Stimulated activated naive CD4-positive, alpha-beta T cell treated with Interleukin-2 at 50 U/mL for 16 hours (primary cell): ENCODE measurements around the gene SNRPB2.

Experiments used
- DNase-seq: peaks from one replicate; lab custom pipeline; 2025; lab: John Stamatoyannopoulos, UW

SNRPB2 gene

DNA sequence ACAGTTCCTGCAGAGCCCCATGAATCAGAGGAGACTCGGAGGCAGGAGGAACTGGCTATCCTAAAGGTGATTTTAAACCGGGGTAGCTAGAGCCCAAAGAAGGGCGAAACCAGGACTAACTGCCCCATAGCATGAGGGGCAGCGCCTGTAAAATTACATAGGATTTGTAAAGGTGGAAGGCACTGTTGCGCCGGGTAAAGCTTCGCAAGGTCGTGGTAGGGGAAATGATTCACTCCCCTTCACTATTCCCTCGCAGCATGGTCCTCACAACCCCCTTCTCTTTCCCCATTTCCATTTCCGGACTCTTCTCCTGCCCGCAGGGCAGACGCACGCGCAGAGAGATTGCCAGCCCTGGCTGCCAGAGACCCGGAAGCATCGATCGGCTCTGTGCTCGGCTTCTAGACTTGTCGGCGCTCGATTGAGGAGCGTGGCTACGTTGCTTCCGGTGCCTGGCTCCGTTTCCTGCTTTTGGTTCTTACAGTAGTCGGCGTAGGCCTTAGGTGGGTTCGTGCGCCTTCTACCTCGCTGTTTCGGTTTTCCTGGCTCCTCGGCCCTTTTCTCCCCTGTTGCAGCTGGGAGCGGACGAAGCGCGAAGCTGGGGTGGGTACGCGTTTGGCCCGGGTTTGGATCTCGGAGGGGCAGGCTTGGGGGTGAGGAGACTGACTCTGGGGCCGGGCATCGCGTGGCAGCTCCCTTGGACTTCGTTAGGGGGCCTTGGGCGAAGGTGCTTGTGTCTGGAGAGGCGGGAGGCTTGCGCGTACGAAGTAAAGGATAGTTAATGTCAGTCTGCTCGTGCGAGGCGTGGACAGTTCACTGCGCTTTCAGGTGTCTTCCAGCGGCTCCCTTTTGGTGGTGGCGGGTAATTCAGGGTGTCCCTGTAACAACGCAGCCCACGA is at the start of gene SNRPB2:
TSS of gene SNRPB2 (plus strand) at position 462 of the 896 bp plus-strand sequence. CDS start 1,677 bp downstream, outside the sequence.
- peak; percentile 92 for DNase-seq

DNA sequence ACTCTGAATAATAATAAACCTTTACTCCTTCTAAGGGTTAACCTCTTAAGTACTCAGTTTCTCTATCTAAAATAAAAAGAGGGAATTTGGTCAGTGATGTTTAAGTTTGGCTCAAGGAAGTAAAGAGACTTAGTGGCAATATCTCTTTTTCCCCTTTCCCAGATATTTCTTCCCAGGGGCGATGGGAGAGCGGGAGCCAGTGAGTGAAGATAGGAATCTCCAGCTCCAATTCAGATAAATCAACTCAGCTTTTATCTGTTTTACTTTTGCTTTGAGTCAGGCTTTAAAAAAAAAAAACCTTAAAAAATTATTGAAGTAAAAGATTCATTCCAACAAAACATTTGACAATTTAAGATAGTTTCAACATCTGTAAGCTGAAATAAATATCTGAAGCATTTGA is 45.4 kb upstream of the SNRPB2 start:
- no peak for DNase-seq

DNA sequence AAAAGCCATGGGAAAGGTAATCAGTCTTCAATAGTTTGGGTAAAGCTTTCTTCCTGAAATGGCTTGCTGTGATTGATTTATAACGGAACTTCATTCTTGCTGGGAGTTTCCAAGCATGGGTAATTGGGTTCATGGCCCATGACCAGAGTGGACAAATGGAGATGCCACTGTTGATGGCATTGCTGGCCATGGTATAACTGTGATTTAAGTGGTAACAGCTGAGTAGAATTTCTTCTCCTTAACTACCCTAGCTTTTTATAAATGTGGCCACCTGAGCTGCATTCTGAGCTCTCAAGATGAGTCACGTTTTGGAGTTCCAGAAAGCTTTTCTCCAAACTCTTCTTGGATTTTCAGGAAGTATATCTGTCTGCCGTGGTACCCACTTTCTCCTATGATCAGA is 39.9 kb upstream of the SNRPB2 start:
- no peak for DNase-seq

GRCh38 chr20:16691381-16691780 is 38.4 kb upstream of the SNRPB2 start:
- DNase-seq = no peak

DNA sequence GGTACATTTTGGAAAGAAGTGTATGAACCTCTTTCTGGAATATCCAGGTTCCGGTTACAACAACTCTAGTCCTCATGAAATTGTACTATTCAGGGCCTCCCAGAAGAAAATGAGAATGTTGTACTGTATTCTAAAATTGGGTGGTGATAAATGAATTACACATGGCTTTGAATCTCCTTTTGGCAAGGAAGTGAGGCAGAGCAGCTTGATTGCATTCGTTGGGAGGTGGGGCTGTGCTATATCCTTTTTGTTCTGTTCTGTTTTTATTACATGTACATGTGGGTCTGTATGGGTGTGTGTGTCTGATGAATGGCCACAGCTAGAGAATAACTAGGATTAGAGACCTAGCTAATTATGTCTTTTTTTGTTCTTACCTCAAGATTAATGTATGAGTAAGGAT is 37.8 kb upstream of the SNRPB2 start:
- DNase-seq = no peak

DNA sequence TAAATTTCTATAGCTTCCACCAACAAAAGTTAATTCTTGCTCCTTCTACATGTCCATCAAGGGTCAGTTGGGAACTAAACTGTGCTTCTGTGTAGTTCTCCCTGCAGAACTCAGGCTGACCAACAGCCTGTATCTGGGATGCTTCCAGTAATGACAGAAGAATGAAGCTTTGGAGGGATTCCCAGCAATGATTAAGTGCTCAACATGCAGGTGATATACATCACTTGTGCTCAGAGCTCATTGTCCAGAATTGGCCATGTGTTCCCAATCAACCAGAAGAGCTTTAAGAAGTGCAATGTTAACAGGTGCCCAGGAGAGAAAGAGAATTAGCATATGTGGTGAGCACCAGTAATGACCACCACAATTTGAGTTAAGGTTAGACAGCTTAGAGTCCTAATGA is 37.4 kb upstream of the SNRPB2 start:
- no peak for DNase-seq

DNA sequence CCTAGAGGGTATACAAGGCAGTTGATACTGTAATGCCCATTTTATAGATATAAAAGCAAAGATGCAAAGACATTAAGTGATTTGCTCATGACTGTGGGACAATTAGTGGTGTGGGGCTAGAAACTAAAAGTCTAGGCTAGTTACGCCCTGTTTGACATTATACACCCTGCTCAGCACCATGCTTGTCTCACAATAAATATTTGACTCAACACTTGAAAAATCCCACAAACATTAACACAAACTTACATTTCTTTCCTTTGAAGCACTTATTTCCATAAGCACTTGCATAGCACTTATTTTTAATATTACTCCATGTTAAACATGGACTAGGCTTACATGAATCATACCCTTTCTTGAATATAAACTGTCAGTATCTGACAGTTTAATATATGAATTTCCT is 36.5 kb upstream of the SNRPB2 start:
- DNase-seq = no peak

DNA sequence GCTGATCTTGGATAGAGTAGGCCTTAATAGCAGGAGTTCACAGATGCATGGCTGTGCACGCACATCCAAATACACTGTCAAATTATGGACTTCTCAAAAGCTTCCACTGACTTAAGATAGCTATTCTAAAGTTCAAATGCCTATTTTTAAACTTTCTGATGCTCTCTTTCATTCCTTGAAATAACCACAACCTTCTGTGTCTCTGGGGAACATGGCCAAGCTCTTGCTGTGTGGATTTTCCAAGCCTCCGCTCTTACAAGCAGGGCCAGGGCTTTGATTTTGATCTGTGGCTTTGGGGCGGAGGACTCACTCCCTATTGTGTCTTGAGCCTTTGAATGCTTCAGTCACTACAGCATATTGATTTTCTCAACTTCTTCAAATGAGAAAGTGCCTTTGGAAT is 35.7 kb upstream of the SNRPB2 start:
- no peak for DNase-seq

GRCh38 chr20:16695628-16696027 is 34.2 kb upstream of the SNRPB2 start:
- no peak for DNase-seq

- DNase-seq = no peak
These were observed 30.5 kb upstream of the SNRPB2 start for GRCh38 chr20:16699293-16699692.

GRCh38 chr20:16701296-16701695 is 28.5 kb upstream of the SNRPB2 start:
- DNase-seq = no peak

GRCh38 chr20:16703570-16703969 is 26.3 kb upstream of the SNRPB2 start:
- DNase-seq = no peak

- no peak for DNase-seq
These were observed 22.2 kb upstream of the SNRPB2 start for GRCh38 chr20:16707674-16708073.

GRCh38 chr20:16708602-16709001 is 21.2 kb upstream of the SNRPB2 start:
- no peak for DNase-seq

GRCh38 chr20:16709017-16709416 is 20.8 kb upstream of the SNRPB2 start:
- no peak for DNase-seq

DNA sequence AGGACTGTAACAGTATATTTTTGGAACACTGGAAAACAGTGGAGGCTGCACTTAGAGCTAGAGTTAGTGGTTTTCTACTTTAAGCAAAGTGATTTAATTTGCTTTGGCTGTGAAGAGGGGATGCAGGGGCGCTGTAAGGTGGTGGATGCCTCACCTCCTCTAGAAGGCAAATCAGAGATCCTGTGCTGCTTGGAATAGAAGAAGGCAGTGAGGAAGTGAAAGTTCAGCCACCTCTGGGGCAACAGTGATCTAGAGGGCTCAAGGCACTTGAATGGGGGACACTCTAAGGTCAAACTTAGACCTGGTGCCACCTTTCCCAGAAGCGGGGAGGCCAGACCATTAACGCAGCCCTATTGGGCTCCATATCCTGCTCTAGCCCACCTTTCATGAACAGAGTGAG is 19.0 kb upstream of the SNRPB2 start:
- no peak for DNase-seq

GRCh38 chr20:16711661-16712258 is 18.1 kb upstream of the SNRPB2 start:
- DNase-seq = no peak

- no peak for DNase-seq
These were observed 17.3 kb upstream of the SNRPB2 start for GRCh38 chr20:16712511-16712947.

- no peak for DNase-seq
These were observed 16.8 kb upstream of the SNRPB2 start for GRCh38 chr20:16713066-16713465.

DNA sequence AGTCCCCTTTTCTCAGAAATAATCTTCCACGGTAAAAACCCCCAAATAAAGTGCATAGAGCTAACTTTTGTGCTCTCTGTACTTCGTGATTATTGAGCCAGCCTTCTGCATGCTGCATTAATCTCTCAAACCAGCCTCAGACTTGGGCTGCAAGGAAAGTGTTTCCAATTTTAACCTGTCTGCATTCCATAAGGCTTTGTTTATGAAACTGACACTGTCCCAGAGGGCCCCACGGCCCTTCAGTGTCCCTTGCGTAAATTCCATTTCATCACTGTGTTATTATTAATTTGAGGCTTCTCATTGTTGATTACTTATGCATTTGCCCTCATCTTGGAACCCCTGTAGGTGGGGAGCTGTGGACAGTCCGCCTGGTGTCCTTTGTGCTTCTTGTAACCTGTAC is 15.6 kb upstream of the SNRPB2 start:
- DNase-seq = no peak

DNA sequence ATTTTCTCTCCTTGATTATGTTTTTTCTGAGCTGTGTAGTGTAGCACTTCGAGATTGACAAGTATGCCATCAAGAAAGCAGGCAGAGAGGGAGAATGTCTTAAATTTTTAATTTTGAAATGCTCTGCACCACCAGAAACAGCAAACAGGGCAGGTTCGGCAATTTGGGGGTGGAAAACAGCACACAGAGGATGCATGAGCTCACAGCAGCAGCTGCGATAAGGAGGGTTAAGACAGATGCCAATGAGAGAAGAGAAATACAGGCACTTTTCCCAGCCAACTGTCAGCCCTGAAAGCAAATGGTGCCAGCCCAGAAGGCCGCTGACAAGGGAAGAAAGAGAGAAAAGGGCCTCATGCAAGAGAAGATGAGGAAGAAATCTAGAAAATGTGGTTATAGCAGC is 15.1 kb upstream of the SNRPB2 start:
- DNase-seq = no peak

GRCh38 chr20:16719421-16719820 is 10.4 kb upstream of the SNRPB2 start:
- no peak for DNase-seq

DNA sequence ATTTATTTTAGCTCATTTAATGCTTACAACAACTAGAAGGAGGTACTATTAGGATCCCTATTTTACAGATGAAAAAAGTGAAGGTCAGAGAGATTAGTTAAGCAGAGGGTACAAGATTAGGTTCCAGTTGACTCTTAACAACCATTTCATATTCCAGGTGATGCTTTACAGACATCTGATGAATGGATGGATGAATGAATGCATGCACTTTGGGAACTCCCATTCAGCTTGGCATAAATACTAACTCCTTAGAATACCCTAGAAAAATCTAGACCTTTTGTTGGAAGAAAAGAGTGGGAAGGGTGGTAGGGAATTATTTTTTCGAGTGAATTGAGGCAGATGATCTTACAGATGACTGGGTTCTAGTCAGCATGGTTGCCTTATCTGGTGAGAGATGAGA is 746 bp upstream of the SNRPB2 start:
- DNase-seq = no peak
